H1 (cell line): ENCODE measurements around the gene PRODH2. TPM values are rescaled to one million over a fixed set of nuclear protein-coding genes. Genes with fewer than 3 reads are reported as not detected.

Experiments used
- CTCF ChIA-PET: fragments of 300-600 bp; sonication (Branson Sonifier 250); formaldehyde crosslinking; loops from one replicate; lab custom pipeline; 2021; ENCODE audit not compliant: partially characterized antibody; lab: Charles Lee
- POLR2A ChIA-PET: fragments of 300-600 bp; sonication (Branson Sonifier 250); formaldehyde crosslinking; loops from one replicate; lab custom pipeline; 2021; ENCODE audit warnings: inconsistent platforms; ENCODE audit not compliant: partially characterized antibody; lab: Charles Lee
- DNase-seq, 2 experiments: peaks; one replicate each; pipeline versions ENCODE4 v3.0.0 to v3.0.0-alpha.2; 2010 to 2022; ENCODE audit warnings: low spot score in 2 of 2, low read depth in 1 of 2, mixed read lengths in 1 of 2
- FAIRE-seq: peaks from 2 replicates; lab custom pipeline; 2011; peaks lifted over from hg19 to GRCh38; lab: Jason Lieb, UNC
- H2AFZ ChIP-seq: 2 replicates; pipeline ENCODE4 v1.8.1; 2012; ENCODE audit warnings: low read length, inconsistent platforms
- H2AK5ac ChIP-seq: 2 replicates; pipeline ENCODE4 v1.6.1; 2013; ENCODE audit warnings: low read depth, low read length
- H2BK120ac ChIP-seq: replicated peaks from 2 replicates; pipeline ENCODE3; 2013; ENCODE audit warnings: low read depth, low read length, inconsistent platforms
- H2BK12ac ChIP-seq: 2 replicates; pipeline ENCODE4 v1.6.1; 2013; ENCODE audit warnings: low read depth, low read length
- H2BK15ac ChIP-seq: 2 replicates; pipeline ENCODE4 v1.6.1; 2013; ENCODE audit warnings: low read length
- H2BK20ac ChIP-seq: 2 replicates; pipeline ENCODE4 v1.6.1; 2013; ENCODE audit warnings: low read length
- H2BK5ac ChIP-seq: 2 replicates; pipeline ENCODE4 v1.6.1; 2013; ENCODE audit warnings: low read depth, low read length
- H3K14ac ChIP-seq: 2 replicates; pipeline ENCODE4 v1.6.1; 2013; ENCODE audit warnings: inconsistent platforms; ENCODE audit not compliant: insufficient read length
- H3K18ac ChIP-seq: 2 replicates; pipeline ENCODE4 v1.6.1; 2013; ENCODE audit warnings: low read length; ENCODE audit errors: extremely low read depth
- H3K23ac ChIP-seq: 2 replicates; pipeline ENCODE4 v1.6.1; 2013; ENCODE audit warnings: inconsistent platforms; ENCODE audit not compliant: insufficient read length
- H3K23me2 ChIP-seq: 2 replicates; pipeline ENCODE4 v1.6.1; 2013; ENCODE audit warnings: low read depth, low read length
- H3K27ac ChIP-seq: 2 replicates; pipeline ENCODE4 v1.6.1; 2011; ENCODE audit warnings: low read depth, low read length, inconsistent platforms
- H3K27me3 ChIP-seq, 4 experiments: replicated peaks in 1 of 4; 1 replicate in 1 of 4; 2 replicates in 3 of 4; pipeline versions ENCODE4 v1.6.1 to v1.8.1; 2011 to 2013; ENCODE audit warnings: low read length in 3 of 4, mild to moderate bottlenecking in 3 of 4, inconsistent platforms in 2 of 4, mixed read lengths in 2 of 4, moderate library complexity in 1 of 4; ENCODE audit not compliant: control insufficient read depth in 3 of 4, insufficient read depth in 3 of 4; ENCODE audit errors: extremely low read depth in 1 of 4
- H3K36me3 ChIP-seq, 4 experiments: 2 replicates each; pipeline versions ENCODE4 v1.6.1 to v1.8.1; 2011 to 2013; ENCODE audit warnings: mild to moderate bottlenecking in 4 of 4, low read length in 3 of 4, moderate library complexity in 2 of 4, control low read depth in 1 of 4, inconsistent platforms in 1 of 4; ENCODE audit not compliant: insufficient read depth in 4 of 4, control insufficient read depth in 2 of 4
- H3K4ac ChIP-seq: replicated peaks from 2 replicates; pipeline ENCODE3; 2013; ENCODE audit warnings: low read length, low read depth, mixed read lengths, inconsistent platforms; ENCODE audit not compliant: insufficient read length
- H3K4me1 ChIP-seq, 4 experiments: replicated peaks in 1 of 4; 1 replicate in 1 of 4; 2 replicates in 3 of 4; pipeline versions ENCODE4 v1.6.1 to v1.8.1; 2011 to 2013; ENCODE audit warnings: low read length in 3 of 4, inconsistent platforms in 2 of 4, mixed read lengths in 1 of 4; ENCODE audit not compliant: insufficient read depth in 4 of 4, control insufficient read depth in 3 of 4
- H3K4me2 ChIP-seq, 2 experiments: 2 replicates each; pipeline versions ENCODE4 v1.6.1 to v1.8.1; 2011 to 2013; ENCODE audit warnings: low read depth in 2 of 2, low read length in 2 of 2, control low read depth in 1 of 2, inconsistent platforms in 1 of 2, mild to moderate bottlenecking in 1 of 2; ENCODE audit not compliant: insufficient read depth in 1 of 2
- H3K4me3 ChIP-seq, 4 experiments: fragments of 200-600, 300-600 bp in 1 of 4; sonication (generic), shearing (Covaris generic), sonication (Bioruptor Twin) in 1 of 4; 2 replicates each; pipeline versions ENCODE4 v1.5.1 to v1.8.1; 2011 to 2016; ENCODE audit warnings: low read length in 4 of 4, low read depth in 3 of 4, control low read depth in 2 of 4, inconsistent platforms in 2 of 4, mild to moderate bottlenecking in 2 of 4, mixed read lengths in 1 of 4, moderate library complexity in 1 of 4; ENCODE audit not compliant: insufficient read depth in 2 of 4; ENCODE audit errors: extremely low read depth in 1 of 4
- H3K56ac ChIP-seq: replicated peaks from 2 replicates; pipeline ENCODE3; 2013; ENCODE audit warnings: low read depth, mild to moderate bottlenecking, mixed read lengths, low read length, inconsistent platforms; ENCODE audit not compliant: insufficient read length
- H3K79me1 ChIP-seq: 2 replicates; pipeline ENCODE4 v1.6.1; 2013; ENCODE audit warnings: low read depth, low read length, control low read depth
- H3K79me2 ChIP-seq, 2 experiments: 2 replicates each; pipeline versions ENCODE4 v1.6.1 to v1.8.1; 2012 to 2013; ENCODE audit warnings: low read length in 2 of 2, mild to moderate bottlenecking in 2 of 2, inconsistent platforms in 1 of 2; ENCODE audit not compliant: insufficient read depth in 2 of 2, control insufficient read depth in 1 of 2
- H3K9ac ChIP-seq, 4 experiments: replicated peaks in 1 of 4; 1 replicate in 1 of 4; 2 replicates in 3 of 4; pipeline versions ENCODE4 v1.6.1 to v1.8.1; 2011 to 2013; ENCODE audit warnings: low read depth in 3 of 4, low read length in 3 of 4, control low read depth in 2 of 4, mild to moderate bottlenecking in 2 of 4, moderate library complexity in 2 of 4, inconsistent platforms in 1 of 4; ENCODE audit errors: extremely low read depth in 1 of 4
- H3K9me3 ChIP-seq, 2 experiments: 2 replicates each; pipeline versions ENCODE4 v1.6.1 to v1.8.1; 2012 to 2013; ENCODE audit warnings: mild to moderate bottlenecking in 2 of 2, moderate library complexity in 2 of 2, control low read depth in 1 of 2, inconsistent platforms in 1 of 2, low read depth in 1 of 2, low read length in 1 of 2, mixed read lengths in 1 of 2; ENCODE audit not compliant: insufficient read depth in 2 of 2
- H4K20me1 ChIP-seq, 2 experiments: replicated peaks in 1 of 2; 2 replicates each; pipeline versions ENCODE3 to v1.8.1; 2011 to 2013; ENCODE audit warnings: inconsistent platforms in 2 of 2, low read length in 2 of 2, mild to moderate bottlenecking in 1 of 2; ENCODE audit not compliant: insufficient read depth in 2 of 2, control insufficient read depth in 1 of 2
- H4K5ac ChIP-seq: 2 replicates; pipeline ENCODE4 v1.6.1; 2013; ENCODE audit warnings: low read length, low read depth, mixed read lengths, inconsistent platforms; ENCODE audit not compliant: insufficient read length
- H4K8ac ChIP-seq: 2 replicates; pipeline ENCODE4 v1.8.0; 2013; ENCODE audit warnings: mild to moderate bottlenecking, moderate library complexity, low read length, inconsistent platforms; ENCODE audit not compliant: insufficient read depth; ENCODE audit errors: extremely low read depth
- H4K91ac ChIP-seq: replicated peaks from 2 replicates; pipeline ENCODE3; 2013; ENCODE audit warnings: low read length, mixed read lengths, inconsistent platforms; ENCODE audit not compliant: insufficient read length
- BRCA1 ChIP-seq: IDR thresholded peaks from 2 replicates; pipeline ENCODE4 v1.6.1; 2012; ENCODE audit warnings: low read depth, low read length, improper control_type of control experiment
- CBX8 ChIP-seq: fragments of 300-800, 300-1000 bp; sonication (generic); IDR thresholded peaks from 2 replicates; pipeline ENCODE4 v1.7.1; 2016; ENCODE audit warnings: low read depth, low read length, borderline replicate concordance
- E2F6 ChIP-seq: IDR thresholded peaks from 2 replicates; pipeline ENCODE4 v1.6.1; 2012; ENCODE audit warnings: inconsistent platforms
- EGR1 ChIP-seq: IDR thresholded peaks from 2 replicates; pipeline ENCODE4 v1.6.1; 2011; ENCODE audit warnings: low read depth, low read length, borderline replicate concordance
- HDAC6 ChIP-seq: IDR thresholded peaks from one replicate; pipeline ENCODE4 v1.7.1; 2012; ENCODE audit warnings: low read depth, mild to moderate bottlenecking, inconsistent platforms, low read length, moderate library complexity
- RNF2 ChIP-seq: fragments of 200-900, 300-1000 bp; sonication (generic); IDR thresholded peaks from 2 replicates; pipeline ENCODE4 v1.7.1; 2016; ENCODE audit warnings: borderline replicate concordance, low read depth, mild to moderate bottlenecking, antibody characterized with exemption, low read length; ENCODE audit not compliant: poor library complexity, severe bottlenecking; ENCODE audit errors: missing control alignments
- SIN3A ChIP-seq, 2 experiments: IDR thresholded peaks in 1 of 2; conservative IDR thresholded peaks in 1 of 2; 2 replicates each; pipeline ENCODE4 v1.6.1; 2011 to 2012; ENCODE audit warnings: low read length in 2 of 2, improper control_type of control experiment in 1 of 2, low read depth in 1 of 2, mild to moderate bottlenecking in 1 of 2
- SP2 ChIP-seq: IDR thresholded peaks from 2 replicates; pipeline ENCODE4 v1.6.1; 2012; ENCODE audit warnings: mild to moderate bottlenecking, low read length, inconsistent platforms
- YY1 ChIP-seq: IDR thresholded peaks from 2 replicates; pipeline ENCODE4 v1.6.1; 2011; ENCODE audit warnings: low read depth, mild to moderate bottlenecking, low read length
- ZNF274 ChIP-seq: IDR thresholded peaks from 2 replicates; pipeline ENCODE4 v1.7.0; 2012; ENCODE audit warnings: low read length, borderline replicate concordance; ENCODE audit errors: extremely low read depth
- WGBS, 2 experiments: shearing (Covaris generic) in 1 of 2; methylation state at CpG; one replicate each; pipeline versions ENCODE4 v1.1.6 to v1.1.7; 2013 to 2015; ENCODE audit warnings: low lambda C conversion rate in 2 of 2, mixed read lengths in 2 of 2, inconsistent platforms in 1 of 2, low coverage in 1 of 2, missing lambda C conversion rate in 1 of 2; ENCODE audit not compliant: insufficient replicate concordance in 2 of 2, insufficient coverage in 1 of 2, insufficient read length in 1 of 2; ENCODE audit errors: extremely low coverage in 1 of 2, missing lambda C conversion rate in 1 of 2; 5-methylcytosine and 5-hydroxymethylcytosine counted together
- polyA plus RNA-seq, 7 experiments: library from polyadenylated mRNA; depleted of rRNA in 3 of 7; stranded (reverse) in 5 of 7; unstranded in 2 of 7; fragments of >200 nt in 5 of 7; fragments of 200-250 nt in 2 of 7; gene quantifications; 1 replicate in 5 of 7; 2 replicates in 1 of 7; 4 replicates in 1 of 7; pipeline versions ENCODE4 v1.2.1 to v1.2.3, GENCODE V29; 2011 to 2013; ENCODE audit warnings: missing spikeins in 2 of 7, mixed read lengths in 2 of 7
- total RNA-seq: library from RNA; stranded (reverse); fragmentation: NEBNext Ultra II Directional; extraction: Animal tissue kit (Norgen Biotek cat#: 25700); gene quantifications from 2 replicates; pipeline ENCODE4 v1.2.1, GENCODE V29; 2021

PRODH2 gene
- total and polyA plus RNA-seq, 2 of the 8 experiments (the other 6 are each of a cell fraction or from before 2014, with no cell fraction given) = not detected

- Histone ChIP-seq H3K27me3 (peaks cover 7 to 58% (median 52%) of the 10 kb centered on the region in 4 experiments), H3K4me1 (peaks cover 0 to 15% (median 10%) of the 10 kb centered on the region in 4 experiments; a peak in 5 of 7 replicates), H3K4me2 (peak overlapping the region; percentile 80 to 96)
- TF ChIP-seq BRCA1 (no peak), E2F6 (peak; percentile 49; the same call in 1 of the 2 replicates), CBX8 (no peak), SP2 (no peak), EGR1 (no peak), ZNF274 (no peak), SIN3A (conservative IDR thresholded peaks at IDR 0.05 in 1 of 2, IDR thresholded peaks at IDR 0.05 in 1 of 2; ENCODE audit: low read depth in 1 of 2, low read length in 2 of 2) (peak in 1 of 2 experiments; percentile 66; a peak in 1 of 4 replicates), YY1 (no peak), RNF2 (peak; percentile 42), HDAC6 (no peak)
These were observed 48.4 kb upstream of the PRODH2 start for GRCh38 chr19:35860818-35861639.

More at GRCh38 chr19:35860818-35861639, 48.4 kb upstream of the PRODH2 start:
- peak overlapping the region; percentile 80; the same call in 1 of the 2 replicates for H4K8ac ChIP-seq
- H2BK120ac ChIP-seq = no peak overlapping the region
- no peak overlapping the region for H3K23ac ChIP-seq
- H3K27ac ChIP-seq = no peak overlapping the region
- no peak overlapping the region for H3K14ac ChIP-seq
- ChIA-PET POLR2A (interaction anchor here (0.6 to 1.7 kb wide), 8 partner anchors 9 to 193 kb away, joined by 3 to 20 read pairs (median 4); partner anchors contain the start of genes NPHS1, SYNE4 and THAP8), CTCF (interaction anchor here (0.6 to 2.9 kb wide), 7 partner anchors 9 to 725 kb away, joined by 3 to 18 read pairs (median 3); no protein-coding TSS in a partner anchor)
- H2AFZ ChIP-seq = peak overlapping the region; percentile 25; the same call in 1 of the 2 replicates
- FAIRE-seq (no peak), DNase-seq (peak; percentile 79 to 90)
- H2AK5ac ChIP-seq = no peak overlapping the region
- peak overlapping the region; percentile 92 for H3K4ac ChIP-seq
- peak overlapping the region; percentile 96; the same call in 1 of the 2 replicates for H2BK15ac ChIP-seq
- no peak overlapping the region for H3K9ac ChIP-seq
- H2BK12ac ChIP-seq = no peak overlapping the region
- H3K18ac ChIP-seq = peak overlapping the region; percentile 48; the same call in 1 of the 2 replicates
- no peaks in the 10 kb centered on the region for H3K9me3 ChIP-seq
- WGBS, 2 experiments = 8% methylated on average over 55 of the region's 55 CpGs; no CpG with 5 or more reads in 1 of the 2 experiments
- H3K56ac ChIP-seq = peak overlapping the region; percentile 49
- H3K79me2 ChIP-seq = no peaks in the 10 kb centered on the region
- peak overlapping the region; percentile 47 for H4K5ac ChIP-seq
- no peaks in the 10 kb centered on the region for H3K79me1 ChIP-seq
- peak overlapping the region; percentile 30 to 60 (median 51) for H3K4me3 ChIP-seq
- H4K91ac ChIP-seq = peak overlapping the region; percentile 83
- H4K20me1 ChIP-seq = peaks cover 0 to 3% of the 10 kb centered on the region in 2 experiments
- peaks cover 22% of the 10 kb centered on the region for H3K23me2 ChIP-seq
- H2BK20ac ChIP-seq = no peak overlapping the region
- H2BK5ac ChIP-seq = no peak overlapping the region
- H3K36me3 ChIP-seq = no peaks in the 10 kb centered on the region
